ENCODE results near the gene RTKN2.

RTKN2 gene

DNA sequence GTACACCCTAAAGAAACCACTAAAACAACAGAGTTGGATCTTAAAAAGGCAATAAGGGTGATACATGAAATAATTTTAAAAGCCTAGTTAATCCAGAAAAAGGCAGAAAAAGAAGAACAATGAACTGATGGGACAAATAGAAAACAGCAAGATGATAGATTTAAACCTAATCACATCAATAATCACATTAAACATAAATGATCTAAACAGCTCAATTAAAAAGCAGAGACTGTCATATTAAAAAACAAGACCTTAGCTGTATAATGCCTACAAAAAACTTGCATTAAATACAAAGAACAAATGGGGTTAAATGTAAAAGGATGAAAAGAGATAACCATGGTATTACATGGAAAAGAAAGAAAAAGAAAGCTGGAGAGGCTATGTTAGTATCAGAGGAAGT, 96.2 kb downstream of the RTKN2 start:
- DNase-seq (ENCODE audit: low read depth): no peak

DNA sequence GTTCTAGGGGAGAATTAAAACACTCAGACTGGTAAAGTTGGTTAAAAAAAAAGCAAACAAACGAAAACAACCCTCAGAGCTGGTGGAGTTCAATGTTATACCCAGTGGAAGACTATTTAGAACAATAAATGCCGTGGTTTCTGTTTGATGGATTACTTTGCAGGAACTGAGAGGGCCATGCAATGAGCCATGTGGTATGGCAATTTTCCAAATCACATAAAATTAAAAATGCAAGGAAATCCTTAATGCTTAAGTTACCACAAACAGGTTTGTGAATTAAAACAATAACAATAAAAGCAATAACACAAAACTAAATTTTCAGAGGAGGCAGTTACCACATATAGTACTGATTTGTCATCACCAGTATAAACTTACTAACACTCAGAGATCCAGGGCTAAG, 96.9 kb downstream of the RTKN2 start:
- no peak for DNase-seq (ENCODE audit: low read depth)

DNA sequence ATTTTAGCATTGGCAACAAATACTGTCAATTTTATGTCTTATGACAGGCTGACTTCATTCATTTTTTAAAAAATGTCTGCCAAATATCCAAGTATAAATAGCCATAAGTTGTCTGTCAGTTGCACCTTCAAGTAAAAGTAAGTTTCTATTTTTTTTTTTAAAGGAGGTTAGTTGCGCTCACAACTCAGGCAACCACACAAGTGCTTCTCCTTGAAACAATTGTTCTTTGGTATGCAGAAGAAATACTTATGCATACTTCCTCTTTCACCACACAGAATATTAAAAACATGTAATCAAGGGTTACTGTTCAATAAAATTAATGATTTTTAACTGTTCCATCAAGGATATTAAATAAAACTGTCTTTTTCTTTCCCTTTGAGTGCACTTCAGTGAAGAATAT, 97.9 kb downstream of the RTKN2 start:
- DNase-seq (ENCODE audit: low read depth): no peak

DNA sequence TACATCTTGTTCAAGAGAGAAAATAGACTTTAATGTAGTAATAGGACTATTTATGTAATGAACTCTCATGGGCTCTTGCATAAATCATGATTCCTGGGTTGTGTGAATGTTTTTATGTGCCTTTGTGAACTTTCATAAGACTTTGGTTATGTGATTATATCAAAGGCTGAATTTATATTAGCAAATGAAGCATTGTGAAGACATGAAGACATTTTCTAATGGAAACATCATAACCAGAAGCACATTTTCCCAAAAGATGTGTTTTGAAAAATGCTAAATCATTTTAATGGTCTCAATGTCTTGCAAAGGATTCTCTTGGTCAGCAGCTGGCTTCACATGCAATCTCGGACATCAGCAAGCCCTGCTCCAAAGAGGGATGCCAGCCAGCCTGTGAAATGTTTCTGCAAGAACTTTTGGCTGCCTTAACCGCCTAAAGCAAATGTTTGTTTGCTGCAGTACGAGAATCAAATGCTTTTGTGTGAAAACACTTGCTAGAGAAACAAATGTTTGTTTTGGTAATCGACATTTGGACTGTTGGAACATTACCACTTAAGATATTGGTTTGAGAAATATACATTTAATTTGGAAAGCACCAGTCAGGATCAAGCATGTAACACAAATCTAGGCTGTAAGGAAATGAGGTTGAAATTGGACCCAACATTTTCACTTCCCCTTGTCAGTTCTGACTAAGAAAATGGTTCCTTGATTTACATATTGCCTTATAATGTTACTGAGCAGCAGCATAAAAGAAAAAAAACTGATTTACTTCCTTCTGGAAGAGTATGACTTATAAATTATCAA, 102.1 kb downstream of the RTKN2 start:
- DNase-seq (ENCODE audit: low read depth): no peak

DNA sequence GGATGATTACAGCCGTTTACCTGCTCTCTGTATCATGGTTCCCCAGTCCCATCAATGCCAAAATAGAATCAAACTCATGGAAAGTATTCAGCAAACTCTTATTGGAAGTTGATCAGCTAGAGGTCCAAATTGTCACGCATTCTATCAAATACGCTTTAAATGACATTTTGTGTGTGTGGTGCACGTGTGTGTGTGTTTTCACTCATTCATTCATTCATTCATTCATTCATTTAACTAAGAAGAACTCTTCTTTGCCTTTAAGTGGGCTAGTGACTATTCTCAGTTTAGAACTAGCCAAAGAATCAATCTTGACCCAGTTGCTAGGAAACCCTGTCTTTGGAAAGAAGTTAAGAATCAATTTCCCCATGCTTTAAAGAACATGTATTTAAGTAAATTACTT, 102.8 kb downstream of the RTKN2 start:
- DNase-seq (ENCODE audit: low read depth): no peak

DNA sequence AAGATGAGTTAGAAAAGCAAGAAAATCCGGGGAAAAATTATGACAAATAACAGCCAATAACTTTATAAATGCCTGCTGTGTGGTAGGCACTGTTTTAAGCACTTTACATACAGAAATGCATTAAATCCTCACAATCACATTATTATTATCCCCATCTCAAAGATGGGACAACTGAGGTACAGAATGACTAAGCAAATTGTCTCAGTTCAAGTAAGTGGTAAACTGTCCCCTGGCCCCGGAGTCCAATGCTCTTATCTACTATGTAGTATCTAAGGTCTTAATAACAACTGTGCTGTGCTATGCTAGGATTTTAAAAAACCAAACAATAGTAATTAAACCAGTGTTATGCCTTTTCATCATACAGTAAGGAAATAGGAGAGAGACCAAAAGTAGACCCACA, 105.6 kb downstream of the RTKN2 start:
- DNase-seq (ENCODE audit: low read depth): no peak

DNA sequence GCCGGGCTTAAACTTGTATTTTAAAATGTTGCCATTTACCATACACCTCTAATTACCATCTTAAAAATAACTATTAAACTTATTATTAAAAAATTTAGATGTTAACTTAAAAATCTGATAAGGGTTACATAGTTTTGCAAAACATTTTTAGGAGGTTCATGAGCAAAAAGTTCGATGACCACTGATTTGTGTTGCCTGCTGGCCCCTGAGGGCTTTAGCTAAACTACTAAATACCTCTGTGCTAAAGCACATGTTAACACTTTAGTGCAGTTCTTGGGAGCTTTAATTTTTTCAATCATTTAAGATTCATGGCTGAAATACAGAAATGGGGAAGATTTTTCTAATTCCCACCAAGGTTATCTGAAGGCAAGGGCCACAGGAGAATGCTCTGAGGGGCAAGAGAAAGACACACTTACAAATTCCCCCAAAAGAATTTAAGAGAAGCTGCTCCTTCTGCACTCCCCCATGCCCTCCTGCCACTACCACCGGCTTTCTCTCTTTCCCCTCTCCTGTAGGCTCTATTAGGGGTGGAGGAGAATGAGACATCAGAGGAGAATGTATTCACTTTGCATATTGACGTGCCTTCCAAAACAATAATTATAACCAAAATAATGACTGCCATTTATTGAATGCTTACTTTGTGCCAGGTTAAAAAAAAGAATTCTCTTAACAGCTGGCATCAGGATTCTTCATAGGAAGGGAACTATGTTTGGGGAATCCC, 106.2 kb downstream of the RTKN2 start:
- no peak for DNase-seq (ENCODE audit: low read depth)

DNA sequence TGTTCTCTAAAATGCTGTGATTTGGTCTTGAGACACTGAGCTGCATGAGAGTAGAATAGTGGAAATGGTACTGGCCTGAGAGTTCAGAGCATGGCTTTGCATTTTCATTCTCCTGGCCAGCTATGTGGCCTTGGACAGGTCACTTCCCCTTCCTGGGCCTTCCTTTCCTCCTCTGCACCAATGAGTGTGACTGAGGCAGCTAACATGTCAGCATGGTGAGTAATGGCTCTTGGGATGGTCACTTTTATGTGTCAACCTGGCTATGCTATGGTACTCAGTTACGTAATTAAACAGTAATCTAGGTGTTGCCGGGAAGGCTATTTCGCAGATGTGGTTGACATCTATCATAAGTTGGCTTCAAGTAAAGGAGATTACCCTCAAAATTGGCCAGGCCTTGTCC, 109.3 kb downstream of the RTKN2 start:
- DNase-seq (ENCODE audit: low read depth): no peak

DNA sequence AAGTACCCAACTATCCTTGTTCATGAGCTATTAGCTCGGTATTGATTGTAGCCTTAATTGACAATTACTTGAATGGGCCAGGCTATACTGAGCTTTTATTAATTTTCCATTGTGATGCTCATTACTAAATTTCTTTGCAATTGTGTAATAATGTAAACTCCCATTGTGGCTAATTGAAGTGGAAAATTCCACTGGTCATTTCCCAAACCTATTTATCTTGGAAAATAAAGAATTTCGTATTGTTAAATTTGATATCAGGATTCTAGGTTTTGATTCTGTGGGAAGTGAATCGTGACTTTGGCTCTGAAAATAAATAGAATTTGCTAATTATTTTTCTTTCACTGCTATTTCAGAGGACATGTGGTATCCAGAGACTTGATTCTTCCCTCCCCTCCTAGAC, 111.0 kb downstream of the RTKN2 start:
- no peak for DNase-seq (ENCODE audit: low read depth)

DNA sequence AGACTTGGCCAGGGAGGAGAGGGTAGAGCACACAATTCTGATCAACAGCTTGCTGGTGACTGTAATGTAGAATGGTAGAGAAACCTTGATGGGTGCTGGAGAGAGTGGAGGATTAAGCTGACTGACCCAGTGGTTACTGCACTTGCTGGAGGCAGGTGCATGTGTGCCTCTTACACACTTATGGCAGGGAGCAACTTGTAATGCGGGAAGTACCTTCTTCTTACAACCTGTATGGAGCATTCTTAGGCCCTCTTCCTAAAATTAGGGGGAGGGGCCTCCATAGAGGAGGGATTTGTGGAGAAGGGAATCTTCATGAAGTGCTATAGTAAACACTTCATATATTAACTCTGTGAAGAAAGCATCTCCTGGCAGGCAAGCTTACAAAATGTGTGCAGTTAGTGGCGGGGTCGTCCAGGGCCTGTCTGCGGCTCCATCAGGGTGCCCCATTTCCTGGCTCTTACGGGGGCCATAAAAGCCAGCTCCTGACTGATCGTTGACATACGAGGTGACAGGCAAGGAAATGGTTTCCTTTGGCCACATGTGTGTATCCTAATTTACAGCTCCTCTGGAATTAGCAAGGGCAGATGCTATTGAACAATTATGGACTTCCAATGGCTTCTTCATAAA, 113.5 kb downstream of the RTKN2 start:
- no peak for DNase-seq (ENCODE audit: low read depth)

DNA sequence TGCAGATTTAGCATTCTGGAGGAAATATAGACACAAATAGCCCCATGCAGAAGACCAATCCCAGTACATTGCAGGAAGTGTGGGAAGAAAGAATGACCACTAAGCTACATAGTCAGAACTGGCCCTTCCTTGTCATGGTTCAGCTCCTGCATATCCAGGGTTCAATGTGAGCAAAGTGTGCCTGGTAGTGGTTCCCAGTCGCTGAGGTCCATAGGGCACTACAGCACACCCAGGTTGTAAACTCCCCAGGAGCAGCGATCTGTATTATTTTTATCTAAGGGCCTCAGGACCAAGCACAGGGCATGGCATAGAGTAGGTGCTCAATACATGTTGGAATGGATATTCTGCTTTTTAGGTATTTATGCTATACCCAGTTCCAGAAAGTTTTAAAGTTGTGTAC, 114.4 kb downstream of the RTKN2 start:
- no peak for DNase-seq (ENCODE audit: low read depth)

DNA sequence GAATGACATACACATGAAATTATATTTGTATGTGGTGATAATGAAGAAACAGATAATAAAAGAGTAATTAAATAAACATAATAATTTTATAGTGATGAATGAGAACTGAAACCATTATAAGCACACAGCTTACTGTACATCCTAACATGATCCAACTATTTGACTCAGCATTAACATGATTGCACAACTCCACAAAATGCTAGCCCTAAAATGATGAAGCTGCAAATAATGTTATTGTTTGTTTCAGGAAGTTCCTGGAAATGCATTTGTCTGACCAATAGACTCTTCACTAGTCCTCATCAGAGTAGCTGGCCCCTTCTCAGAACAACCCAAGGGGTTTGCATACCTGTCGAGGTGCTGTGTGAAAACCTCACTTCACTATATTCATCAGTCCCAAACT, 115.5 kb downstream of the RTKN2 start:
- no peak for DNase-seq (ENCODE audit: low read depth)

DNA sequence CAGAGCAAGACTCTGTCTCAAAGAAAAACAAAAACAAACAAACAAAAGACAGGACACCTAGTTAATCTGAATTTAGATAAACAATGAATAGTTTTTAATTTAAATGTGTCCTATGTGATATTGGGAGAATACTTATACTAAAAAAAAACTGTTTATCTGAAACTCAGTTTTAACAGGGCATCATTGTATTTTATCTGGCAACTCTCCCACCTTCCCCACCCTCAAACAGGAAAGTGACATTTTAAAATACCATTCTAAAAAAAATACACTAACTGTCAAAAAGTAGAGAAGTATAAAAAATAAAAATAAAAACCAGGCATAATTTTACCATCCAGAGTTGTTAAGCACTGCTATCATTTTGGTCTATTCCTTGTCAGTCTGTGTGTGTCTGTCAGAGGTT, 119.0 kb downstream of the RTKN2 start:
- DNase-seq (ENCODE audit: low read depth): no peak

DNA sequence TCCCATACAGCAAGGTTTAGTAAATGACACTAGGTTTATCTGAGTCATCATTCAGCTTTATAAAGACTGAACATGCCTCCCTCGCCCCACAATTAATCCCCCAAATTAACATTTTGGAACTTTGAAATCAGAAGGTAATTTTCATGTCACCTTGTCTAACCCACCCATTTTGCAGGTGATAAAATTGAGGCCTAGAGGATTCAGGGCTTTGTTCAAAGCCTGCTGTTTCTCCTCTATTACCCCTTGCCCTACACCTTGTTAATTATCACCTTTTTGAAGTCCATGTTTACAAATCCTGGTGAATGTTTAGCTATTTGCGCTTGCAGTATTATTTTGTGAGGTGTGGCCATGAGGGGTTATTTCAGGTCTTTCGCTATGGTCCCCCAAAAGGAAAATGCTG, 120.5 kb downstream of the RTKN2 start:
- no peak for DNase-seq (ENCODE audit: low read depth)

DNA sequence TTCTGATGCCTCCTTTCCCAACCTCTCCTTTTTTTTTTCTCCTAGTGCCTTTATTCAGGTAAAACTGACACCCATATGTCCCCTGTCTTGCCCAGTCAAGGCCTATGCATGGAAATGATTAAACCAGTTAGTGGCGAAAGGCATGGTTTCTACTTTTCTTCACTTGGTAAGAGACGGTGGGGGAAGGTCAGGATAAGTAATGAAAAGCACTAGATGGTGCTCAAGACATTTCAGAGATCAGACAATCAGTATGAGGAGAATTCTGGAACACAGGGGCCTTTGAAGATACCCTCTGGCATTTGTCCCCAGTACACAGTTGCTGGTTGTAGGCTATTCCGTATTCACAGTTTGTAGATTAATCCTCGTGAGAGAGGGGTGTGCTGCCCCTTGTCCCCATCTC, 121.2 kb downstream of the RTKN2 start:
- DNase-seq (ENCODE audit: low read depth): no peak

DNA sequence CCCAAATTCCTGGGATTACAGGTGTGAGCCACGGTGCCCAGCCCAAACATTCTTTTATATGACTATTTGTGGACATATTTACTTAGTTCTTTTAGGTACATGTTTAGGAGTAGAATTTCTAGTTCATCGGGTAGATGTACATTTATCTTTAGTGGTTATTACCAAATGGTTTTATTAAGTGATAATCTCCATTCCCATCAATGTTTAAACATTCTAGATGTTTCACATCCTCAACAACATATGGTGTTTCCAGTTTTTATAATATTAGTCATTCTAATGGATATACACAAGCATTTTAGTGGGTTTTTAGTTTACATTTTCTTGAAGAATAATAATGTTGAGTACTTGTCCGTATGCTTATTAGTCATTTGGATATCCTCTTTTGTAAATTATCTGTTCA, 131.7 kb downstream of the RTKN2 start:
- DNase-seq (ENCODE audit: low read depth): no peak

DNA sequence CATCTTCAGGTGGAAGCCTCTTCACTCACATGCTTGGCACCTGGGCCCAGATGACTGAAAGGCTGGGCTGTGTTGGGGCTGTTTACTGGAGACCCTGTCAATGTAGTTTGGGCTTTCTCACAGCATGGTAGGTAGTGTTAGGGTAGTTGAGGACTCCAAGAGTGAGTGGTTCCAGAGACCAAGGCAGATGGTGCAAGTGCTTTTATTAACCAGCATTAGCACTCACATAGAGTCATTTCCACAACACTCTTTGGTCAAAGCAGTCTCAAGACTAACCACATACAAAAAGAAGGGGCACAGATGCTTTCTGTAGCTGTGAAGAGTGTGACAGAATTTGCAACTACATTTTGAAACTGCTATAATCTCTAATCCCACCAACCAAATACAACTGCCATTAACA, 135.0 kb downstream of the RTKN2 start:
- no peak for DNase-seq (ENCODE audit: low read depth)
